SH-SY5Y (cell line): ENCODE measurements around the gene CLIC3.

ENCODE experiments used
- GATA2 ChIP-seq: IDR thresholded peaks from 2 replicates; pipeline ENCODE4 v1.6.1; 2011; ENCODE audit warnings: mild to moderate bottlenecking, low read depth, low read length
- GATA3 ChIP-seq: IDR thresholded peaks from 2 replicates; pipeline ENCODE4 v1.6.1; 2011; ENCODE audit warnings: low read depth, mild to moderate bottlenecking, low read length, moderate library complexity

DNA sequence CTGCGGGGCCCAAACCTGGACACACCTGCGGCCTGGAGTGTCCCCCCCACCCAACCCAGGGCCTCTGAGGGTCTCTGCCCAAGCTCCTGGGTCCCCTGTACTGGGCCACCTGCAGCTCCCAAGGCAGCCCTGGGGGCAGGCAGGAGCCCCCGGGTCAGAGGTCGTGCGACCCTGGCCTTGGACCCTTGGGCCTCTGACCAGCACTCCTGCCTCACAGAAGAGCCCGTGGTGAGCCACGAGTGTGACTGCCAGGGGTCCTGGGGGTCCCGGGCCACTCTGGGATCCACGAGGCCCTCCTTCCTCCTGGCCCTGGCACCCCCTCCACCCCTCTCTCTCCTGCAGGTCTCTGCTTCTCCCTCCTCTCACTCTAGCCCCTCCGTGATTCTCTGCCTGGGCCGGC, 24.0 kb downstream of the CLIC3 start:
- TF ChIP-seq GATA2 (no peak), GATA3 (no peak)
